Calu3 (cell line): ENCODE data around the gene LIN28A. TPM values are rescaled to one million over a fixed set of nuclear protein-coding genes. Genes with fewer than 3 reads are reported as not detected.

Experiments
- Bru-seq: library from RNA; stranded (reverse); fragments of 400-500 nt; gene quantifications from one replicate; lab custom pipeline; 2021; lab: Mats Ljungman, UMichigan
- BruChase-seq, 2 experiments: library from RNA; stranded (reverse); fragments of 400-500 nt; gene quantifications; one replicate each; lab custom pipeline; 2021; lab: Mats Ljungman, UMichigan
- BruUV-seq: library from RNA; stranded (reverse); fragments of 400-500 nt; replicated peaks from 2 replicates; lab custom pipeline; 2021; lab: Mats Ljungman, UMichigan
- CTCF ChIA-PET: fragments of 300-600 bp; sonication (Branson Sonifier 250); formaldehyde crosslinking; loops from one replicate; lab custom pipeline; 2022; ENCODE audit warnings: antibody characterized with exemption; lab: Charles Lee
- DNase-seq: peaks from one replicate; pipeline ENCODE4 v3.0.0; 2022
- H3K27ac Mint-ChIP-seq: one replicate; pipeline ENCODE4 v1.8.0; 2022; ENCODE audit warnings: mixed read lengths; ENCODE audit not compliant: unreplicated experiment
- H3K27me3 Mint-ChIP-seq: one replicate; pipeline ENCODE4 v1.8.0; 2022; ENCODE audit warnings: mixed read lengths; ENCODE audit not compliant: unreplicated experiment
- H3K36me3 Mint-ChIP-seq: one replicate; pipeline ENCODE4 v1.8.0; 2022; ENCODE audit warnings: mild to moderate bottlenecking, moderate library complexity, mixed read lengths; ENCODE audit not compliant: insufficient read depth, unreplicated experiment
- H3K4me1 Mint-ChIP-seq: one replicate; pipeline ENCODE4 v1.8.0; 2022; ENCODE audit warnings: mild to moderate bottlenecking, low read depth, mixed read lengths; ENCODE audit not compliant: unreplicated experiment
- H3K4me3 Mint-ChIP-seq: one replicate; pipeline ENCODE4 v1.8.0; 2022; ENCODE audit warnings: mild to moderate bottlenecking, low read depth, moderate library complexity, mixed read lengths; ENCODE audit not compliant: unreplicated experiment
- H3K9me3 Mint-ChIP-seq: one replicate; pipeline ENCODE4 v1.8.0; 2022; ENCODE audit warnings: low read depth, mixed read lengths; ENCODE audit not compliant: unreplicated experiment
- intact Hi-C: fragments of 100-400 bp; cut with micrococcal nuclease; formaldehyde crosslinking; loops from one replicate; pipeline ENCODE4 v1.10.0; 2022; ENCODE audit not compliant: unreplicated experiment
- long read RNA-seq: library from polyadenylated mRNA; stranded (forward); transcript quantifications from one replicate; pipeline ENCODE4 v2.0.0, GENCODE V29; 2022
- total RNA-seq: library from RNA; stranded (reverse); gene quantifications from 2 replicates; pipeline ENCODE4 v1.2.3, GENCODE V29; 2022
- TF ChIP-seq, protein P1 (sequence below): fragments of 200-600 bp; IDR thresholded peaks from one replicate; pipeline ENCODE4 v1.8.0; 2022; ENCODE audit warnings: antibody characterized with exemption; ENCODE audit not compliant: unreplicated experiment

The LIN28A gene
- total RNA-seq (not detected in 2 replicates), Bru-seq, nascent RNA (not detected), BruChase-seq, experiment 1, labeled RNA remaining after a 6-hour chase (not detected), BruChase-seq, experiment 2, labeled RNA remaining after a 2-hour chase (not detected)
- long read RNA-seq: 0 reads

- H3K4me1 Mint-ChIP-seq: no peaks in the 10 kb centered on the region
- CTCF ChIA-PET: no interaction called here
- H3K4me3 Mint-ChIP-seq: no peak within 1 kb of the TSS
- no TSS peak for BruUV-seq
- intact Hi-C loops: no loop called here
- TF ChIP-seq, protein P1, sequence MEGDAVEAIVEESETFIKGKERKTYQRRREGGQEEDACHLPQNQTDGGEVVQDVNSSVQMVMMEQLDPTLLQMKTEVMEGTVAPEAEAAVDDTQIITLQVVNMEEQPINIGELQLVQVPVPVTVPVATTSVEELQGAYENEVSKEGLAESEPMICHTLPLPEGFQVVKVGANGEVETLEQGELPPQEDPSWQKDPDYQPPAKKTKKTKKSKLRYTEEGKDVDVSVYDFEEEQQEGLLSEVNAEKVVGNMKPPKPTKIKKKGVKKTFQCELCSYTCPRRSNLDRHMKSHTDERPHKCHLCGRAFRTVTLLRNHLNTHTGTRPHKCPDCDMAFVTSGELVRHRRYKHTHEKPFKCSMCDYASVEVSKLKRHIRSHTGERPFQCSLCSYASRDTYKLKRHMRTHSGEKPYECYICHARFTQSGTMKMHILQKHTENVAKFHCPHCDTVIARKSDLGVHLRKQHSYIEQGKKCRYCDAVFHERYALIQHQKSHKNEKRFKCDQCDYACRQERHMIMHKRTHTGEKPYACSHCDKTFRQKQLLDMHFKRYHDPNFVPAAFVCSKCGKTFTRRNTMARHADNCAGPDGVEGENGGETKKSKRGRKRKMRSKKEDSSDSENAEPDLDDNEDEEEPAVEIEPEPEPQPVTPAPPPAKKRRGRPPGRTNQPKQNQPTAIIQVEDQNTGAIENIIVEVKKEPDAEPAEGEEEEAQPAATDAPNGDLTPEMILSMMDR: no peak
- no peaks in the 10 kb centered on the region for H3K36me3 Mint-ChIP-seq
- no peaks in the 10 kb centered on the region for H3K9me3 Mint-ChIP-seq
- DNase-seq: no peak
- H3K27me3 Mint-ChIP-seq: peaks cover 80% of the 10 kb centered on the region
- H3K27ac Mint-ChIP-seq: no peak within 1 kb of the TSS
Observed at GRCh38 chr1:26410706-26411623, at the start of gene LIN28A. TSS of gene LIN28A (plus strand) at chr1:26410817. CDS start at chr1:26410892, 75 bp downstream.

- Mint-ChIP-seq H3K27ac (no peak overlapping the region), H3K9me3 (no peaks in the 10 kb centered on the region), H3K36me3 (peaks cover 14% of the 10 kb centered on the region), H3K4me3 (no peak overlapping the region), H3K4me1 (peaks cover 35% of the 10 kb centered on the region), H3K27me3 (peaks cover 16% of the 10 kb centered on the region)
- TF ChIP-seq, protein P1: no peak
- intact Hi-C loops: loop anchor here (5.0 kb wide), 2 partner anchors 39 to 84 kb away; no protein-coding TSS in a partner anchor
- no peak for DNase-seq
- no TSS peak for BruUV-seq
- CTCF ChIA-PET: no interaction called here
Observed at GRCh38 chr1:26361605-26362122, 49.0 kb upstream of the LIN28A start.

GRCh38 chr1:26362331-26362730 lies 48.3 kb upstream of the LIN28A start:
- Mint-ChIP-seq H3K27ac (no peak overlapping the region), H3K9me3 (no peaks in the 10 kb centered on the region), H3K27me3 (peaks cover 16% of the 10 kb centered on the region), H3K4me1 (peaks cover 29% of the 10 kb centered on the region), H3K4me3 (no peak overlapping the region), H3K36me3 (peaks cover 14% of the 10 kb centered on the region)
- CTCF ChIA-PET: no interaction called here
- no peak for DNase-seq
- intact Hi-C loops: loop anchor here (5.0 kb wide), 2 partner anchors 40 to 85 kb away; no protein-coding TSS in a partner anchor
- no TSS peak for BruUV-seq
- TF ChIP-seq, protein P1: no peak
